ENCODE measurements around the gene PRCP.

PRCP gene

GRCh38 chr11:82786001-82786400 lies 114.2 kb downstream of the PRCP start:
- DNase-seq (ENCODE audit: low read depth), result no peak

GRCh38 chr11:82782825-82783374 lies 117.3 kb downstream of the PRCP start:
- no peak for DNase-seq (ENCODE audit: low read depth)

- no peak for DNase-seq (ENCODE audit: low read depth)
Observed at GRCh38 chr11:82778776-82779175, 121.5 kb downstream of the PRCP start.

GRCh38 chr11:82776377-82776776 lies 123.9 kb downstream of the PRCP start:
- DNase-seq (ENCODE audit: low read depth), result peak; percentile 57

- DNase-seq (ENCODE audit: low read depth), result peak; percentile 67
Observed at GRCh38 chr11:82775736-82776346, 124.4 kb downstream of the PRCP start.

GRCh38 chr11:82775218-82775617 lies 125.0 kb downstream of the PRCP start:
- DNase-seq (ENCODE audit: low read depth), result no peak

Data from EH (cell line).